ENCODE results near the gene RELN. TPM values are rescaled to one million over a fixed set of nuclear protein-coding genes. Genes with fewer than 3 reads are reported as not detected.

Gene RELN
- polyA plus RNA-seq, 4 donors: 2.1 to 23.9 (median 15.7) TPM

GRCh38 chr7:103694304-103694703 is 295.2 kb downstream of the RELN start:
- no peak for DNase-seq (ENCODE audit: low read depth in 4 of 4, low spot score in 3 of 4)

GRCh38 chr7:103691291-103691690 is 298.2 kb downstream of the RELN start:
- DNase-seq (ENCODE audit: low read depth in 4 of 4, low spot score in 3 of 4): no peak

GRCh38 chr7:103690242-103690974 is 299.1 kb downstream of the RELN start:
- DNase-seq (ENCODE audit: low read depth in 4 of 4, low spot score in 3 of 4): no peak

- no peak for DNase-seq (ENCODE audit: low read depth in 4 of 4, low spot score in 3 of 4)
Observed at GRCh38 chr7:103689255-103689654, 300.2 kb downstream of the RELN start.

DNA sequence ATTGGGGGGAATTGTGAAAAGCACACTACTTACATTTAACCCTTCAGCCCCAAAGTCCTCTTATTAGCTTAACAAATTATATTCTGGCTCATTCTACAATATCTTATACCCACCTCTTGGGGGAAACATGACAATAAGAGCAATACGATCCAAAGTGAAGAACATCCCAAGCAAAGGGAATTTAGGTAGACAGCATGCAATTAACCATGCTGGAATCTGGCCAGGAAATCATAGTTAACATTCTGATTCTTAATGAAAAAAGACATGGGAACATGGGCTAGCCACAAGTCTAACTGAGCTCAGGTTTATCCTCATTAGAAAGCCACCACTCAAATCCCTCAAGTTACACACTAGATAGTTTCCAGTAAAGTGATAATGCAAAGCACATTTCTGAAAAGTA is 301.5 kb downstream of the RELN start:
- DNase-seq (ENCODE audit: low read depth in 4 of 4, low spot score in 3 of 4): no peak

GRCh38 chr7:103687272-103687671 is 302.2 kb downstream of the RELN start:
- DNase-seq (ENCODE audit: low read depth in 4 of 4, low spot score in 3 of 4): no peak

DNA sequence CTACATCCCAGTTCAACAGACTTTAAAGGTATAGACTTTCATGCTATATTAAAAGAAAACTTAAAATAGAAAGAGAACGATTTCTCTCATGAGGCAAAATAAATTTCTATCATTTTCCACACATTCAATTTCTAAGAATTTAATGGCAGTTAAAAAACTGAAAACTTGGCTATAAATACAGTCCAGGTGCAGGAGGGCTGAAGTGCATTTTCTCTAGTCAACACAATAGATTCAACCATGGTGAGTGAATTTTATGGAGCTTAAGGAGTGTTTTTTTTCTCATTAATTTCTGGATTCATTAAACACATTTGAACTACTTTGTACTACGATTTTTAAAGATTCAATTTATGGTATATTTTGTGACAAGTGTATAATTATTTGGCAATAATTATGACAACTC is 302.7 kb downstream of the RELN start:
- DNase-seq (ENCODE audit: low read depth in 4 of 4, low spot score in 3 of 4): no peak

DNA sequence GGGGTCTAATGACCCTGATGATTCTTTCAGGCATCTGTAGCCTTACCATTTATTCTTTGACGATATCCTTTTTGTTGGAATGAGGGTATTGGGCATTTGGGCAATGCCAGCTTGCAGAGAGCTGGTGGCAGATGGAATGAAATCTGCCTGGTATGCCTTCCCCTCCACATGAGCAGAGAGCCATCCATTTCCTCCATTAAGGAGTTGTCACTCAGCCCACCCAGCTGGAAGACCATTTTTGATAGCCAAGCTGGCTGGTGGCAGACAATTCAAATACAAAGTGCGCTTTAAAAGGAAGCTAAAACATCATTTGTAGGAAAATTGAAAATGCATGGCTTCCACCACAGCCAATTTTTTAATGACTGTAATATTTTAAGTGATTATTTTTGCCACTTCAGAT is 303.4 kb downstream of the RELN start:
- DNase-seq (ENCODE audit: low read depth in 4 of 4, low spot score in 3 of 4): no peak

DNA sequence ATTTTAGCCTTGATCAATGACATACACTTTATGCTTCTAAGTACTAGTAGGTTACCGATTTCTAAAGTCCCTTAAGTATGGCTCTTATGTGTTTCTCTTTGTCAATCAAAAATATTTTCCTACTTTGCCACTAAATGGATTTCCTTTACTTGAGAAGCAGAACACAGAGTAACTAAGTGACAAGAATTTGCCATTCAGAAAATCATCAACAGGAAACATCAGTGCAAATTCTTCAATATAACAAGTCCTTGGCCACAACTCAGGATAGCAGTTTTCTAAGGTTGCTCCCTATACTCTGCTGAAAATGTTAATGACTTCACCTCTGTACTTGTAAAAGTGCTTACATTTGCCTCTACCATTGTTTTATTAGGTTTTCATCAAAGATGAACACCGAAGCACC is 303.8 kb downstream of the RELN start:
- DNase-seq (ENCODE audit: low read depth in 4 of 4, low spot score in 3 of 4): no peak

DNA sequence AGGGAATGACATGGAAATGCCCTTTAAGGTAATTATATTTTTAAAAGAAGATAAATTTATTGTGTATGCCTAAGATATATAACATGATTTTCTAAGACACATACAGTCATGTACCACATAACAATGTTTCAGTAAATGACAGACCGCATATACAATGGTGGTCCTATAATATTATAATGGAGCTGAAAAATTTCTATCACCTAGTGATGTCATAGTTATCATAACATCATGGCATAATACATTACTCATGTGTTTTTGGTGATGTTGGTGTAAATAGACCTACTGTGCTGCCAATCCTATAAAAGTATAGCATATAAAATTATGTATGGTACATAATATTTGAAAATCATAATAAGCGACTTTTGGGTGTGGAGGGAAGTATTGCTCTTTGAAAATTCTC is 306.1 kb downstream of the RELN start:
- DNase-seq (ENCODE audit: low read depth in 4 of 4, low spot score in 3 of 4): no peak

DNA sequence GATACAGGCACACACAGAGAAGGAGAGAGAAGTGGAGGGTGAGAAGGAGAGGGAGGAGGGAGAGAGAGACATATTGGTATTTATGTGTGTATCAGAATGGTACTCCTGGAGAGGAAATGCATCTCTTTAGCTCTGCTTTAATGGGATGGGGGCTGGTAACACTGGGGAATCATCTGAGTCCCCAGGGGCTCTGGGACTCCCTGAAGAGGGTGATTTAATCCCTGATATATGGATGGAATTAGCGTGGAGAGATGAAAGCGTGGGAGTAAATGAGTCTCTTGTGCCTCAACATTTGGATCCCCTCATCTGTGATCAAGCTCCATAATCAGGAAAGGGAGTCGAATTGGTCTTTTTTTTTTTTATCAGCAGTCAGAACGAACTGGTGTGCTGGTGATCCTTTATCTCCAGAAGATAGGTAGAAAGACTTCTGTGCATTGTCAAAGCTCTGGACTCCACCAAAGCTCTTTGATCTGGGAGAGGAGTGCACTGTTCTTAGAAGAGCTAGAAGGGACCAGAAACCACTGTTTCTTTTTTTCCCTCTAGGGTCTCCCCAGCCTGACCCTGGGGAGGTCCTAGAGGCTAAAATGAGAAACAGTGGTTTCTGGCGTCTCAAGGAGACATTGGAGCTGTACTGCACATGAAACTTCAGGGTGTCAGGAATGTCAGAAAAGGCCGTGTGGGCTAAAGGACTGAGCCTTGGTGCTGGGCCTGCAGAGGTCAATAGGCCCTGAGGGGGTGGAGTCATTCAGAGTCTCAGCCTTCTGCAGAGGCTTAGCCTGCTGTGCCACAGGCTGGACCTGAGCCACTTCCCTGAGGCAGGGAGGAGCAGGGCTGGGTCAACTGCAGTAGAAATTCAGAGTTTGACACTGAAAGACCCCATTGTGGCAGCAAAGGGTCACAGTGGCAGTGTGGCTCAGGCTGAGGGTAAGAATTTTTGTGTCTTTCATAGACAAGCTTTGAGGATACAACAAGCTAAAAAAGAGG is 309.0 kb downstream of the RELN start:
- DNase-seq (ENCODE audit: low read depth in 4 of 4, low spot score in 3 of 4): no peak

GRCh38 chr7:103679151-103680132 is 310.0 kb downstream of the RELN start:
- no peak for DNase-seq (ENCODE audit: low read depth in 4 of 4, low spot score in 3 of 4)

DNA sequence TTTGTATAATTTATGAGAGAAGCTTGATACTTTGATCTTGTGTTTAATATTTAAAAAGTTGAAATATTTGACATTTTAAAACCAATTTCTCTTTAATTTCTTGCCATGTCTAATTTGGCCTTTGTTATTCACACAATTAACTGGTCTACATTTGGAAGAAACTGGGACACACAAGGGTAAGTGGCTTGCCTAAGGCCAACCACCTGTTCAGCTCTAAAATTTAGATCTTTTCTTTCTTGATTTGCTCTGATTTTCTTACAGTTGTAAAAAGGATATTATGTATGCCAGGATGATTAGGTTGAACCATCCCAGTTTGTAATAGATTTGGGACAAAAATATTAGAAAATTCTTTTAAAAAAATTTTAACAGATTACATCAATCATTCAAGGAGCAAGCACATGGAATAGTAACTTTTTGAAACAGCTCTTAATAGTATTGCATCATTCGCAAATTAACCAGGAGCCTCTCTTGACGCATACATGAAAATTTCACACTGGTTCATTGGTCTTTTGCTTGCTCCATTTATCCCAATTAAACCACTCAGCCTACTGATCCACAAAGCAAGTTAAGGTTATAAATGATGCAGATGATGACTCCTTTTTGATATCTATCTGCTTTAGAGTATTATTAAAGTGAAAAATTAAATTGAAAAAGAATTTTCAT is 321.0 kb downstream of the RELN start:
- no peak for DNase-seq (ENCODE audit: low read depth in 4 of 4, low spot score in 3 of 4)

GRCh38 chr7:103666326-103666725 is 323.1 kb downstream of the RELN start:
- no peak for DNase-seq (ENCODE audit: low read depth in 4 of 4, low spot score in 3 of 4)

DNA sequence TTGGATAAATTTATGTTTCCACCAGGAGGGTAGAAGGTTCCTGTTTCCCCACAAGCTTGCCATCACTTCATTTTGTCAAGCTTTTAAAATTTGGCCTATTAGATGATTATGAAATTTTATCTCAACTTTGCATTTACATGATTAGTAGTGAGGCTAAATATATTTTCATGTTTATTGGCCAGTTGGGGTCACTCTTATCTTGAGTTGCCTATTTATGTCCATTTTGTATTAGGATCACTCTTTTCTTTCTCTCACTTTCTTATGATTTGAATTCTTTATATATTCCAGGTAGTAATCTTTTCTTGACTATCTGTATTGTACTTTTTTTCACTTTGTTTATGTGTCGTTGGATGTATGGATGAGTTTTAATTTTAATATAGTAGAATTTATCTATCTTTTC is 324.9 kb downstream of the RELN start:
- no peak for DNase-seq (ENCODE audit: low read depth in 4 of 4, low spot score in 3 of 4)

DNA sequence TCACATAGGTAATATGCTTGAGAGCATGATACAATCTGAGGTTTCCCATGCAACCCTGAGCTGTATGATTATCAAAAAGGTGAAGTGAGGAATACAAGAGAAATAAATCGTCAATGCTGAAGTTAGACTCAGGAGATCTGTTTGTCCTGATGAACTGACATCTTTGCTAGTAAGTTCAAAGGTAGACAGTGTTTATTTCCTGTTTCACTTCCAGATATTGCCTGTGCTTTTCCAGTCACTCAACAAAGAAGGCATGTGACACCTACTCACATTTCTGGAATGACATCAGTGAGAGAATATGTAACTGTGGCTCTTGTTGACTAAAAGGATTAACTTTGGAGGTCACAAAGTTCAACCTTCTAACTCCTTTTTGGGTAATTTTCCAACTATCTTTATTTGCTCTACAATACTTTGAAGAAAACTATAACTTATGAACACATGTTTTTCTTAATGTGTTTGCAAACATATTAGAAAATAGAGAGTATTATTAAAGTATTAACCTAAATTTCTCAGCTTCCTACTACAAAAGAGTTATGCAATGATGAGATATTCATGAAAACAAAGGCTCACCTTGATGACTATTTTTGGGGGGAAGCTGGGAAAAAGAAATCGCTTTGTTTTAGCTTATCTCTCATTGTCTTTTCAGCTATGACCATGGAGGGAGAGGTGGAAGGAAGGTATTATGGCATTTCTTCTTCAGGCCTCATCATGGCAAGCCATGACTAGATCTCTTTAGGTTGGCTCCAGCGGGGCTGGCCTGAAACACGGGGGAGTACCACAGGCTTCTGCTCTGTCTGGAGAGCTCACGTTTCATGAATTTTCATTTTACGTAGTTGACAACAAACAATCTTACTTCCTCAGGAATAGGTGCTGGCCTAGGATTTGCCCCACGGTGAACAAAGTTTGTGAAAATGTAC is 328.7 kb downstream of the RELN start:
- DNase-seq (ENCODE audit: low read depth in 4 of 4, low spot score in 3 of 4): no peak

- DNase-seq (ENCODE audit: low read depth in 4 of 4, low spot score in 3 of 4): no peak
Observed at GRCh38 chr7:103658055-103659005, 331.1 kb downstream of the RELN start.

DNA sequence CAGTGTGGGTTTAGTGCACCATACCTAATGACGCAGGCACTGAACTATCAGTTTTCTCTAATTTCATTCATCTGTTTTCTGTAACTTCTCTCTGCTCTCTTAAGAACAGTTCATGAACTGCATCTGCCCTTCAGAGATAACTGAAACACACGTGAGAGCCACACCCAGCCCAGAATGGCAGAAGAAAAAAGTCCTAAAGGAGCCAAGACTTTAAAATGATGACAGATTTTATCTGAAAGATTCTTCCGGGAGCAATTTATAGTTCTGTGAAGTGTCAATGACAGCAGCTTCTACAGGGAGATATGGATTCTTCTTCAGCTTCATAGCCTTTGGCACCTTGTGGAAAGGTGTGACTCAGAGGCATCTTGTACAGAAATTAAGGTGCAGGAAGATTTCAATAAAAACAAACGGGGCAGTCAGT is 332.0 kb downstream of the RELN start:
- no peak for DNase-seq (ENCODE audit: low read depth in 4 of 4, low spot score in 3 of 4)
